Type B pancreatic cell (in vitro differentiated cells): ENCODE results near the gene USP33. TPM values are rescaled to one million over a fixed set of nuclear protein-coding genes. Genes with fewer than 3 reads are reported as not detected.

ENCODE experiments used
- DNase-seq: peaks from one replicate; pipeline ENCODE4 v3.0.0; 2021; ENCODE audit warnings: mixed read lengths; ENCODE audit not compliant: unreplicated experiment; ENCODE audit errors: extremely low spot score
- H3K27ac Mint-ChIP-seq: 2 replicates; pipeline ENCODE4 v1.8.0; 2021; ENCODE audit warnings: mild to moderate bottlenecking, mixed read lengths
- H3K27me3 Mint-ChIP-seq: 2 replicates; pipeline ENCODE4 v1.8.0; 2021; ENCODE audit warnings: mixed read lengths
- H3K36me3 Mint-ChIP-seq: 2 replicates; pipeline ENCODE4 v1.8.0; 2021; ENCODE audit warnings: mixed read lengths
- H3K4me1 Mint-ChIP-seq: one replicate; pipeline ENCODE4 v1.8.0; 2021; ENCODE audit warnings: mixed read lengths; ENCODE audit not compliant: unreplicated experiment
- H3K4me3 Mint-ChIP-seq: 2 replicates; pipeline ENCODE4 v1.8.0; 2021; ENCODE audit warnings: mild to moderate bottlenecking, mixed read lengths
- H3K9me3 Mint-ChIP-seq: 2 replicates; pipeline ENCODE4 v1.8.0; 2021; ENCODE audit warnings: mixed read lengths
- total RNA-seq: library from RNA; stranded (reverse); gene quantifications from 2 replicates; pipeline ENCODE4 v1.2.1, GENCODE V29; 2021; ENCODE audit warnings: low replicate concordance
- TF ChIP-seq, protein P1 (sequence below): fragments of 200-600 bp; sonication (generic); conservative IDR thresholded peaks from 2 replicates; pipeline ENCODE4 v1.5.0; 2021; ENCODE audit warnings: antibody characterized with exemption, mild to moderate bottlenecking

The USP33 gene
- total RNA-seq, 1 donor from 2014 or later, result 66.3 TPM

DNA sequence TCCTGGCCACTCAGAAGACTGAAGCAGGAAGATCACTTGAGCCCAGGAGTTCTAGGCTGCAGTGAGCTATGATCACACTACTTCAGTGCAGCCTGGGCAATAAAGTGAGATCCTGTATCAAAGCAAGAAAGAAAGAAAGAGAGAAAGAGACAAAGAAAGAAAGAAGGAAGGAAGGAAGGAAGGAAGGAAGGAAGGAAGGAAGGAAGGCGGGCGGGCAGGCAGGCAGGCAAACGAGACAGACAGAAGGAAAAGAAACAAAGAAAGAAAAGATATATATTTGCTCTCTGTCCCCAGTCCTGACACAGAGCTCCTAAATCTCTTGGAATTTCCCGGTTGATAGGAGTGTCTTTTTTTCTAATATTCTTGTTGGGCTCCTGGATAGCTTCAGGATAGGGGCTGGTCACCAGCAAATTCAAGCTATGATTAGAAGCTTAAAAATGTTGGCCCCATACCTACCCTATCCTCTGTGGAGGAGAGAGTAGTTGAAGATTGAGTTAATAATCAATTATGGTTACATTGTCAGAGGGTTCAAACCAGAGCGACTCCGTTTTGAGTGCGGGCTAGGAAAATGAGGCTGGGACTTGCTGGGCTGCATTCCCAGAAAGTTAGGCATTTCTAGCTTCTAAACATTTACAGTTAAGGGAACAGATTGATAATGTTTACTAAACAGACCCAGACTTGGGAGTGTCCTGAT is 16.5 kb upstream of the USP33 start:
- H3K27me3 Mint-ChIP-seq, result no peaks in the 10 kb centered on the region

DNA sequence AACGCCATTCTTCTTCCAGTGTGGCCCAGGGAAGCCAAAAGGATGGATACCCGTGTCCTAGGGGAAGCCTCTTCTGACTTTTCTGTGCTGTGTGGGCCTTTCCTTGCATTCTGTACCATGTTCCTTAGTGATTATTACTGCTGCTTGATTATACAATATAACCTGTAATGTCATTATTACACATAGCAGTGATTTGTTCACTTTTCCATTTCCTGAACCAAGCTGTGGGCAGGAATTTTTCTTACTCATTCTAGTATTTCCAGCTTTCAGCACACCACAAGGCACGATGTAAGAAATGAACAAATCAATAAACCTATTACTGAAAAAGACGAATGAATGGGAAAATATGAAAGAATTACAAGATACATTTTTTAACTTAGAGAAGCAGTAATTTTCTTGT is 8.4 kb upstream of the USP33 start:
- TF ChIP-seq, protein P1, sequence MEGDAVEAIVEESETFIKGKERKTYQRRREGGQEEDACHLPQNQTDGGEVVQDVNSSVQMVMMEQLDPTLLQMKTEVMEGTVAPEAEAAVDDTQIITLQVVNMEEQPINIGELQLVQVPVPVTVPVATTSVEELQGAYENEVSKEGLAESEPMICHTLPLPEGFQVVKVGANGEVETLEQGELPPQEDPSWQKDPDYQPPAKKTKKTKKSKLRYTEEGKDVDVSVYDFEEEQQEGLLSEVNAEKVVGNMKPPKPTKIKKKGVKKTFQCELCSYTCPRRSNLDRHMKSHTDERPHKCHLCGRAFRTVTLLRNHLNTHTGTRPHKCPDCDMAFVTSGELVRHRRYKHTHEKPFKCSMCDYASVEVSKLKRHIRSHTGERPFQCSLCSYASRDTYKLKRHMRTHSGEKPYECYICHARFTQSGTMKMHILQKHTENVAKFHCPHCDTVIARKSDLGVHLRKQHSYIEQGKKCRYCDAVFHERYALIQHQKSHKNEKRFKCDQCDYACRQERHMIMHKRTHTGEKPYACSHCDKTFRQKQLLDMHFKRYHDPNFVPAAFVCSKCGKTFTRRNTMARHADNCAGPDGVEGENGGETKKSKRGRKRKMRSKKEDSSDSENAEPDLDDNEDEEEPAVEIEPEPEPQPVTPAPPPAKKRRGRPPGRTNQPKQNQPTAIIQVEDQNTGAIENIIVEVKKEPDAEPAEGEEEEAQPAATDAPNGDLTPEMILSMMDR, result no peak
- no peaks in the 10 kb centered on the region for H3K36me3 Mint-ChIP-seq
- no peaks in the 10 kb centered on the region for H3K4me1 Mint-ChIP-seq
- H3K9me3 Mint-ChIP-seq, result no peaks in the 10 kb centered on the region
- no peak for DNase-seq
- H3K27me3 Mint-ChIP-seq, result no peaks in the 10 kb centered on the region
- no peak overlapping the region for H3K4me3 Mint-ChIP-seq
- no peak overlapping the region for H3K27ac Mint-ChIP-seq

More for the DNA sequence above, 16.5 kb upstream of the USP33 start:
- Mint-ChIP-seq H3K4me3 (peak overlapping the region; percentile 55), H3K9me3 (no peaks in the 10 kb centered on the region), H3K27ac (peak overlapping the region; percentile 86), H3K36me3 (no peaks in the 10 kb centered on the region), H3K4me1 (peaks cover 16% of the 10 kb centered on the region)
- TF ChIP-seq, protein P1, result no peak
- no peak for DNase-seq

DNA sequence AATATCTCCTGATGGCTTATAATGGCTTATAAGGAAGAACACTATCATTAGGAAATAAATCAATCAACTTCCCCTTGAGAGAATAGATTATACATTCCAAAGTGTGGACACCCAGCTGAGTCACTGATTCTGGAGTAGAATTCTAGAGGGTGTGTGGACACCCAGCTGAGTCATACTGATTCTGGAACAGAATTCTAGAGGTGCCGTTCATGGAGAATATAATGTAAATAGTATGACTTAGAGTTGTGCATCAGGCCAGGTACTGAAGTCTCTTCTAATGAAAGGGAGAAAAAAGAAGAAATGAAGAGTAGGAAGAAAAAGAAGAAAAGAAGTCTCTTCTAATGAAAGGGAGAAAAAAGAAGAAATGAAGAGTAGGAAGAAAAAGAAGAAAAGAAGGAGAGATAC is 2.4 kb upstream of the USP33 start:
- H3K36me3 Mint-ChIP-seq, result peaks cover 3% of the 10 kb centered on the region
- no peak for DNase-seq
- peak overlapping the region; percentile 7 for H3K4me3 Mint-ChIP-seq
- peak overlapping the region; percentile 35 for H3K27ac Mint-ChIP-seq
- H3K4me1 Mint-ChIP-seq, result peaks cover 10% of the 10 kb centered on the region
- no peaks in the 10 kb centered on the region for H3K27me3 Mint-ChIP-seq
- H3K9me3 Mint-ChIP-seq, result no peaks in the 10 kb centered on the region
- TF ChIP-seq, protein P1, result no peak

DNA sequence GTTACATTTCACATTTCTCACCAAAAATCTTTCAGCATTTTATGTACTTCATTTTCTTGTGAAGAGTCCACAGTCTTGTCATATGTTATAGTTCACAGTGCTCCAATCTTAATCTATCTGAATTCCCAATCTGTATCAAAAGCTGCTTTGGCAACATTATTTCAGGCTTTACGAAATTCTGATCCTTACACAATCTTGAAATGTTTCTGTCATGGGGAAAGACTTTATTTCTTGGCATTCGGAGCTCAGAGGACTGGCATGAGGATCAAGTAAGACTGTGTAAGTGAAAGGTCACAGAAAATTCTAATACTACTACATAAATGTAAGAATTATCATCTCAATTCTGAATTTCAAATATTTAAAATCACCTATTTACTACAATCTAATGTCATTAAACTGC is 2.0 kb downstream of the USP33 start:
- DNase-seq, result no peak
- Mint-ChIP-seq H3K9me3 (no peaks in the 10 kb centered on the region), H3K4me1 (peaks cover 23% of the 10 kb centered on the region), H3K27ac (peak overlapping the region; percentile 33), H3K36me3 (peaks cover 3% of the 10 kb centered on the region), H3K27me3 (no peaks in the 10 kb centered on the region), H3K4me3 (peak overlapping the region; percentile 99)
- TF ChIP-seq, protein P1, result no peak

DNA sequence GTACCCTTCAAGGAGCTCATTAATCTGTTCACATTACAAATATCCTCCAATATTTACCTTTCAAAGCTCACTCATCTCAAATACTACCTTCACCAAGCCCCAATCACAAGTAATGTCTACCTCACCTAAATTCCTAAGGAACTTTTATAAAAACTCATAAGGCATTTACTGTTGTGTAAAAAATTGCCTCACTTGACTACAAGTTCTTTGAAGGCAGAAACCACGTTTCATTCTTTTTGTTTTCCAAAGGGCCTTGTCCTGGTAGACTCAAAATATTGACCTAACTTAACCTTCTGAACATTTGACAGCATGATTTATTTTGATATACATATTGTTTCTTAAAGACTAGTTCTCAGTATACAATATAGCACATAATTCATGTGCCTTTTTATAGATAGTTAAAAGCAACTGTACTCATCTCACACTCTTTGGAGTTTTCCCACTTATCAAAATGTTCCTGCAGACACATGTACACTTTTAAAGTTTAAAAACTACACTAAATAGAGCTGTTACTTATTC is 2.5 kb downstream of the USP33 start:
- no peaks in the 10 kb centered on the region for H3K27me3 Mint-ChIP-seq
- no peak for DNase-seq
- H3K9me3 Mint-ChIP-seq, result no peaks in the 10 kb centered on the region
- H3K4me3 Mint-ChIP-seq, result peak overlapping the region; percentile 99
- peaks cover 23% of the 10 kb centered on the region for H3K4me1 Mint-ChIP-seq
- peak overlapping the region; percentile 37 for H3K27ac Mint-ChIP-seq
- peaks cover 3% of the 10 kb centered on the region for H3K36me3 Mint-ChIP-seq
- TF ChIP-seq, protein P1, result no peak
